Dedifferentiated amniotic fluid mesenchymal stem cell (primary cell): ENCODE measurements around the gene CTCF.
"Not testable (repeated sequence)": the region's sequence is repeated elsewhere in the genome, so short reads cannot be mapped to it uniquely, and the experiment has no call there.

ENCODE experiments used
- DNase-seq: peaks from one replicate; pipeline ENCODE4 v3.0.0-alpha.2; 2016; ENCODE audit errors: extremely low spot score

Gene CTCF

GRCh38 chr16:67562526-67562917 is at the start of gene CTCF:
Gene CTCF (plus strand): TSS chr16:67562526. CDS start chr16:67610833, 48,307 bp downstream.
- peak; percentile 75 for DNase-seq

- not testable (repeated sequence) for DNase-seq
Measured at GRCh38 chr16:67513892-67514291, 48.4 kb upstream of the CTCF start.

GRCh38 chr16:67514382-67514828 is 47.9 kb upstream of the CTCF start:
- peak; percentile 78 for DNase-seq

- DNase-seq = peak; percentile 47
Measured at GRCh38 chr16:67516296-67517154, 45.8 kb upstream of the CTCF start.

- no peak for DNase-seq
Measured at GRCh38 chr16:67517155-67517445, 45.2 kb upstream of the CTCF start.

GRCh38 chr16:67517661-67518423 is 44.5 kb upstream of the CTCF start:
- no peak for DNase-seq

- no peak for DNase-seq
Measured at GRCh38 chr16:67518676-67519075, 43.6 kb upstream of the CTCF start.

- DNase-seq = no peak
Measured at GRCh38 chr16:67519242-67519641, 43.1 kb upstream of the CTCF start.

GRCh38 chr16:67521095-67521804 is 41.1 kb upstream of the CTCF start:
- peak; percentile 96 for DNase-seq

- DNase-seq = no peak
Measured at GRCh38 chr16:67525176-67525860, 37.0 kb upstream of the CTCF start.

GRCh38 chr16:67526149-67526791 is 36.1 kb upstream of the CTCF start:
- DNase-seq = no peak

- no peak for DNase-seq
Measured at GRCh38 chr16:67528222-67528869, 34.0 kb upstream of the CTCF start, which contains the start of gene RIPOR1. Gene RIPOR1 (plus strand): TSS chr16:67528829. CDS start chr16:67538447, 9,618 bp downstream.

GRCh38 chr16:67528870-67529581 is 33.3 kb upstream of the CTCF start:
- DNase-seq = peak; percentile 26

GRCh38 chr16:67529582-67530012 is 32.7 kb upstream of the CTCF start:
- DNase-seq = no peak

GRCh38 chr16:67530013-67530939 is 32.0 kb upstream of the CTCF start:
- DNase-seq = peak; percentile 52

- DNase-seq = no peak
Measured at GRCh38 chr16:67531247-67531646, 31.1 kb upstream of the CTCF start.

GRCh38 chr16:67533024-67533560 is 29.2 kb upstream of the CTCF start:
- DNase-seq = no peak

GRCh38 chr16:67533987-67534386 is 28.3 kb upstream of the CTCF start:
- DNase-seq = not testable (repeated sequence)
